Measurements from ENCODE around the gene HOXC6. TPM values are rescaled to one million over a fixed set of nuclear protein-coding genes. Genes with fewer than 3 reads are reported as not detected.

HOXC6 gene
- total RNA-seq, 1 donor from 2014 or later = not detected

GRCh38 chr12:54001283-54002187 lies 26.7 kb upstream of the HOXC6 start:
- peaks cover 93% of the 10 kb centered on the region for H3K27me3 Mint-ChIP-seq (ENCODE audit: low read depth)
- peaks cover 15% of the 10 kb centered on the region for H3K4me1 Mint-ChIP-seq (ENCODE audit: low read depth)
- no peaks in the 10 kb centered on the region for H3K36me3 Mint-ChIP-seq (ENCODE audit: low read depth)
- no peak for DNase-seq (ENCODE audit: low spot score)
- intact Hi-C loops (cut with micrococcal nuclease) = loop anchor here (2.0 to 5.0 kb wide), 2 partner anchors 13 to 34 kb away; no protein-coding TSS in a partner anchor
- H3K27ac Mint-ChIP-seq = no peak overlapping the region
- H3K4me3 Mint-ChIP-seq (ENCODE audit: low read depth) = no peak overlapping the region
- H3K9me3 Mint-ChIP-seq = no peaks in the 10 kb centered on the region

- no peak for DNase-seq (ENCODE audit: low spot score)
- Mint-ChIP-seq H3K27ac (no peak overlapping the region), H3K4me1 (ENCODE audit: low read depth) (peaks cover 18% of the 10 kb centered on the region), H3K4me3 (ENCODE audit: low read depth) (no peak overlapping the region), H3K27me3 (ENCODE audit: low read depth) (peaks cover 96% of the 10 kb centered on the region), H3K36me3 (ENCODE audit: low read depth) (no peaks in the 10 kb centered on the region), H3K9me3 (no peaks in the 10 kb centered on the region)
- intact Hi-C loops (cut with micrococcal nuclease) = loop anchor here (5.0 kb wide), 1 partner anchor 35 kb away; no protein-coding TSS in a partner anchor
Measured at GRCh38 chr12:54002278-54002914, 25.8 kb upstream of the HOXC6 start.

DNA sequence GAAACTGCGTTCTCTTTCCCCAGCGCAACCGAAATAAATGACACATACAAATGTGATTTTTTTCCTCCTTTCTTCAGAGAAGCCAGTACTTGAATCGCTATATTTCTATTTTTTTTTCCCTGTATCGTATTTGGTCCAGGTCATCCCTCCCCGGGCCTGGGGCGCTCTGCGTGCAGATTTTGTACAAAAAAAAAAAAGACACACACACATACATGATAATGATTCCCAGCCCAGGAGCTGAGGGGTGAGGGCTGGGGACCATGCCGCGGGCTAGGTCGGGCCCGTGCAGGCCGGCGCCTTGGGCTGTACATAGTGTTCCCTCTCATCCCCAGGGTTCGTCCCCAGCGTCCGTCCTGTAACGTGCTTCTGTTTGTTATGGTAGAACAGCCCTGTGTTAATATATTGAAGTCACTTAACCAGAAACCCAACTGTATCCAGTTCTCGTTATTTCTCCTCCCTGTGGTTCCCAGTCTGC lies 25.3 kb upstream of the HOXC6 start:
- no peak overlapping the region for H3K4me3 Mint-ChIP-seq (ENCODE audit: low read depth)
- H3K27me3 Mint-ChIP-seq (ENCODE audit: low read depth) = peaks cover 94% of the 10 kb centered on the region
- H3K36me3 Mint-ChIP-seq (ENCODE audit: low read depth) = no peaks in the 10 kb centered on the region
- no peak for DNase-seq (ENCODE audit: low spot score)
- peaks cover 17% of the 10 kb centered on the region for H3K4me1 Mint-ChIP-seq (ENCODE audit: low read depth)
- no peaks in the 10 kb centered on the region for H3K9me3 Mint-ChIP-seq
- intact Hi-C loops (cut with micrococcal nuclease) = loop anchor here (5.0 kb wide), 1 partner anchor 36 kb away; no protein-coding TSS in a partner anchor
- H3K27ac Mint-ChIP-seq = no peak overlapping the region

GRCh38 chr12:54003625-54004024 lies 24.6 kb upstream of the HOXC6 start:
- Mint-ChIP-seq H3K4me1 (ENCODE audit: low read depth) (peaks cover 17% of the 10 kb centered on the region), H3K9me3 (no peaks in the 10 kb centered on the region), H3K27ac (peak overlapping the region; percentile 5), H3K4me3 (ENCODE audit: low read depth) (no peak overlapping the region), H3K36me3 (ENCODE audit: low read depth) (no peaks in the 10 kb centered on the region), H3K27me3 (ENCODE audit: low read depth) (peaks cover 93% of the 10 kb centered on the region)
- intact Hi-C loops (cut with micrococcal nuclease) = loop anchor here (5.0 kb wide), 1 partner anchor 36 kb away; no protein-coding TSS in a partner anchor
- DNase-seq (ENCODE audit: low spot score) = no peak

DNA sequence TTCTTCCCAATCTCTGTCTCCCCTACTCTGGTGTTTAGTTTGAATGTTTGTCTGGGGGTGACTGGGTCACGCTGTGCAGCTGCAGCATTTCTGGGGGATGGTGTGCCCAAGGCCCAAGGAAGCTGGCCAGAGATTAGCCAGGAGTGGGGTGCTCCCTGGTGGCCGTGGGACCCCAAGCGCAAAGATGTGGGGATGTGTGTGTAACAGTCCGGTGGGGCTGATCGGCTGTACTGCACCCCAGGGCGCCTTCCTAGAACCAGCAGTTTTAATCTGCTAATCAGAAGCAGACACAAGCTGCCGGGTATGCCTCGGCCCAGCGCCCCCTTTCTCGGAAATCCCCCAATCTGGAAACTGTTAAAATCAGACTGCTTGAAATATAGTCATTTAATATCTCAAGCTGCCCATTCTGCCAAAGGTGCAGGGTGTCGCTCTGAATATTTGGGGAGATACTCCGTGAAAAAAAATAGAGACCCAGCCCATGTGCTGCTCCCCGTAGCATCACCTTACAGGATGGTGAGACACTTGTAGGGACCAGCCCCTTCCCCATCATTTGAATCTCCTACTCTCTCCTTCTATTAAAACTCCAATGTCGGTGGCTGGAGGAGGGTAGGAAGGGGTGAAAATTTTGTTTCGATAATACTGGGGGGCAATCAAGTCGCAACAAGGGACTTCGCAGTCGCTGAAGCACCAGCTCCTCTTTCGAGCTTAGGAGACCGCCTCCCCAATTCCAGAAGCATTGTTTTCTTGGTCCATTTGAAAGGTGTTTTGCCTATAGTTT lies 24.0 kb upstream of the HOXC6 start:
- no peak overlapping the region for H3K4me3 Mint-ChIP-seq (ENCODE audit: low read depth)
- DNase-seq (ENCODE audit: low spot score) = no peak
- H3K27ac Mint-ChIP-seq = no peak overlapping the region
- no peaks in the 10 kb centered on the region for H3K36me3 Mint-ChIP-seq (ENCODE audit: low read depth)
- intact Hi-C loops (cut with micrococcal nuclease) = loop anchor here (5.0 kb wide), 1 partner anchor 37 kb away; no protein-coding TSS in a partner anchor
- H3K9me3 Mint-ChIP-seq = no peaks in the 10 kb centered on the region
- H3K27me3 Mint-ChIP-seq (ENCODE audit: low read depth) = peaks cover 91% of the 10 kb centered on the region
- H3K4me1 Mint-ChIP-seq (ENCODE audit: low read depth) = peaks cover 18% of the 10 kb centered on the region

GRCh38 chr12:54004841-54005530 lies 23.3 kb upstream of the HOXC6 start:
- no peaks in the 10 kb centered on the region for H3K9me3 Mint-ChIP-seq
- H3K27ac Mint-ChIP-seq = no peak overlapping the region
- no peak overlapping the region for H3K4me3 Mint-ChIP-seq (ENCODE audit: low read depth)
- no peak for DNase-seq (ENCODE audit: low spot score)
- no peaks in the 10 kb centered on the region for H3K36me3 Mint-ChIP-seq (ENCODE audit: low read depth)
- intact Hi-C loops (cut with micrococcal nuclease) = loop anchor here (5.0 kb wide), 1 partner anchor 38 kb away; no protein-coding TSS in a partner anchor
- peaks cover 92% of the 10 kb centered on the region for H3K27me3 Mint-ChIP-seq (ENCODE audit: low read depth)
- H3K4me1 Mint-ChIP-seq (ENCODE audit: low read depth) = peaks cover 17% of the 10 kb centered on the region

GRCh38 chr12:54005531-54005852 lies 22.7 kb upstream of the HOXC6 start:
- H3K27me3 Mint-ChIP-seq (ENCODE audit: low read depth) = peaks cover 93% of the 10 kb centered on the region
- H3K4me3 Mint-ChIP-seq (ENCODE audit: low read depth) = no peak overlapping the region
- H3K27ac Mint-ChIP-seq = no peak overlapping the region
- no peaks in the 10 kb centered on the region for H3K9me3 Mint-ChIP-seq
- intact Hi-C loops (cut with micrococcal nuclease) = no loop called here
- no peaks in the 10 kb centered on the region for H3K36me3 Mint-ChIP-seq (ENCODE audit: low read depth)
- H3K4me1 Mint-ChIP-seq (ENCODE audit: low read depth) = peaks cover 17% of the 10 kb centered on the region
- no peak for DNase-seq (ENCODE audit: low spot score)

DNA sequence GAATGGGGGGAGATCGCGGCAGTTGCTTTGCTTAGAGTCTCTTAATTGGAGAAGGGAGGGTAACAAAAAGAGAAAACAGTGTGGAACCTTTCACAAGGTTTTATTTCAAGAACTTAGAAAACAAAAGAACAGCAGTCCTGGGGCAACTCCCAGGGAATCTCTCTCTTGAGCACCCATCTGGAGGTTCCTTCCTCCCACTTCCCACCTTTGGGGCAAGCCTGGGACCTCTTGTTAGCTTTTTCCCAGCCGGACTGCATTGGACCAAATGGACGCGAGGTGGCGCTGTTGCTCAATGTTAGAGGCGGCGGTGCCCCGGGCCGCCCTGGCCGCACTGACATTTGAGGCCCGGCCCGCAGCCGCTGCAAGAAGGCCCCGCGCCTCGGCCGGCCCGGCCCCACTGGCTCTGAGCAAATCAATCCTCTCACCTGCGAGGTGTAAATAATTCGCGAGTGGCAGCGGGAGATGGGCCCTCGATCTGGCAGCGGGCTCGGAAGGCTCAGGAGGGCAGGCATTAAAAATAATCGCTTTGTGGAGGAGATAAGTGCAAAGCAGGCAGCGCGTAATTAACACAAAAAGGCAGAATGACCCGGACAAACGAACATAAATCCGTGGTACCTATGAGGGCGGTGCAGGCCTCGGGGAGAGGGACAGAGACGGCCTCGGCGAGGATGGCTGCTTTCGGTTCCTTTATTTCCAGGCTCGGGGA lies 22.2 kb upstream of the HOXC6 start:
- H3K4me3 Mint-ChIP-seq (ENCODE audit: low read depth) = peak overlapping the region; percentile 79
- H3K9me3 Mint-ChIP-seq = no peaks in the 10 kb centered on the region
- peaks cover 18% of the 10 kb centered on the region for H3K4me1 Mint-ChIP-seq (ENCODE audit: low read depth)
- intact Hi-C loops (cut with micrococcal nuclease) = loop anchor here (1.0 to 2.0 kb wide), 2 partner anchors 23 to 195 kb away; partner anchors contain the start of gene HOXC6
- H3K27ac Mint-ChIP-seq = no peak overlapping the region
- H3K36me3 Mint-ChIP-seq (ENCODE audit: low read depth) = no peaks in the 10 kb centered on the region
- H3K27me3 Mint-ChIP-seq (ENCODE audit: low read depth) = peaks cover 92% of the 10 kb centered on the region
- peak; percentile 76 for DNase-seq (ENCODE audit: low spot score)

DNA sequence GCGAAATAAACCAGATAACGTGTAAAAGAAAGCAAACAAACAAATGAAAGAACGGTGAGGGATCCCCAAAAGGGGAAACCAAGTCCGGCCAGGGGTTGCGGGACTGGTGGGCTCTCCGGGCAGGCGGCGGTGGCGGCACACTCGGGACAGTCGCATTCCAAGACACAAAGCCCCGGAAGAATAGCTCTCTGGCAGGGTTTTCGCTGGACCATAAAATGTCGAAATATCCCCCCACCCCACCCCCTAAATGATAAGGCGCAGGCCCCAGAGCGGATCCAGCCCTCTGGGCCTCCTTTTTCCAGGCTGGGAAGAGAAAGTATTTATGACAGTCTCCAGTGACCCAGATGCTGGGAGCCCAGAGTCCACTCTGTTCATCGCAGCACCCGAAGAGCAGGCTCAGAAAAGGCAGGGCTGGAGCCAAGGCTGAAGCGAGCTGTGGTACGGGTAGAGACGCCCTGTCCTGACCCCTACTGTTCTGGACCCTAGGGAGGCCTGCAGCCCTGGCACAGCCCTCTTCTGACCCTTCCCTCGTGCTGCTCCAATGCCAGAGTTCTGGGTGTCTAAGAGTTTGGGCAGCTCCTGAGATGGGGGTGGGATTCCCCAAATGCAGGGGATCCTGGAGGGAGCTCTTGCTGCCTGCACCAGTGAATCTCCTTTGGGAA lies 21.6 kb upstream of the HOXC6 start:
- H3K4me3 Mint-ChIP-seq (ENCODE audit: low read depth) = peak overlapping the region; percentile 79
- peaks cover 20% of the 10 kb centered on the region for H3K4me1 Mint-ChIP-seq (ENCODE audit: low read depth)
- intact Hi-C loops (cut with micrococcal nuclease) = loop anchor here (1.0 to 2.0 kb wide), 2 partner anchors 22 to 195 kb away; partner anchors contain the start of gene HOXC6
- H3K27me3 Mint-ChIP-seq (ENCODE audit: low read depth) = peaks cover 92% of the 10 kb centered on the region
- H3K36me3 Mint-ChIP-seq (ENCODE audit: low read depth) = no peaks in the 10 kb centered on the region
- no peaks in the 10 kb centered on the region for H3K9me3 Mint-ChIP-seq
- no peak for DNase-seq (ENCODE audit: low spot score)
- no peak overlapping the region for H3K27ac Mint-ChIP-seq

- no peak for DNase-seq (ENCODE audit: low spot score)
- Mint-ChIP-seq H3K36me3 (ENCODE audit: low read depth) (no peaks in the 10 kb centered on the region), H3K27me3 (ENCODE audit: low read depth) (peaks cover 91% of the 10 kb centered on the region), H3K9me3 (no peaks in the 10 kb centered on the region), H3K27ac (no peak overlapping the region), H3K4me1 (ENCODE audit: low read depth) (peaks cover 16% of the 10 kb centered on the region), H3K4me3 (ENCODE audit: low read depth) (no peak overlapping the region)
- intact Hi-C loops (cut with micrococcal nuclease) = loop anchor here (2.0 kb wide), 1 partner anchor 21 kb away; the partner anchor contains the start of gene HOXC6
Measured at GRCh38 chr12:54007538-54008259, 20.5 kb upstream of the HOXC6 start.

- Mint-ChIP-seq H3K4me1 (ENCODE audit: low read depth) (peaks cover 16% of the 10 kb centered on the region), H3K9me3 (no peaks in the 10 kb centered on the region), H3K4me3 (ENCODE audit: low read depth) (no peak overlapping the region), H3K36me3 (ENCODE audit: low read depth) (no peaks in the 10 kb centered on the region), H3K27me3 (ENCODE audit: low read depth) (peaks cover 91% of the 10 kb centered on the region), H3K27ac (no peak overlapping the region)
- no peak for DNase-seq (ENCODE audit: low spot score)
- intact Hi-C loops (cut with micrococcal nuclease) = no loop called here
Measured at GRCh38 chr12:54008260-54008552, 20.0 kb upstream of the HOXC6 start.
